AG10803 (cell line): Measurements from ENCODE around the gene RBMS1.
"Not testable (repeated sequence)": the region's sequence is repeated elsewhere in the genome, so short reads cannot be mapped to it uniquely, and the experiment has no call there.

Experiments used
- DNase-seq: peaks from one replicate; pipeline ENCODE4 v3.0.0; 2010; ENCODE audit warnings: low read depth
- H3K4me3 ChIP-seq: 2 replicates; pipeline ENCODE4 v1.5.1; 2011; ENCODE audit warnings: mild to moderate bottlenecking, low read length, control low read depth
- TF ChIP-seq, protein P1 (sequence below): conservative IDR thresholded peaks from 2 replicates; pipeline ENCODE4 v1.5.1; 2011; ENCODE audit warnings: mild to moderate bottlenecking, low read length, control low read depth, inconsistent platforms

RBMS1 gene

GRCh38 chr2:160428405-160428763 is 65.2 kb downstream of the RBMS1 start:
- peak overlapping the region; percentile 43 for H3K4me3 ChIP-seq
- DNase-seq, result no peak
- TF ChIP-seq, protein P1, sequence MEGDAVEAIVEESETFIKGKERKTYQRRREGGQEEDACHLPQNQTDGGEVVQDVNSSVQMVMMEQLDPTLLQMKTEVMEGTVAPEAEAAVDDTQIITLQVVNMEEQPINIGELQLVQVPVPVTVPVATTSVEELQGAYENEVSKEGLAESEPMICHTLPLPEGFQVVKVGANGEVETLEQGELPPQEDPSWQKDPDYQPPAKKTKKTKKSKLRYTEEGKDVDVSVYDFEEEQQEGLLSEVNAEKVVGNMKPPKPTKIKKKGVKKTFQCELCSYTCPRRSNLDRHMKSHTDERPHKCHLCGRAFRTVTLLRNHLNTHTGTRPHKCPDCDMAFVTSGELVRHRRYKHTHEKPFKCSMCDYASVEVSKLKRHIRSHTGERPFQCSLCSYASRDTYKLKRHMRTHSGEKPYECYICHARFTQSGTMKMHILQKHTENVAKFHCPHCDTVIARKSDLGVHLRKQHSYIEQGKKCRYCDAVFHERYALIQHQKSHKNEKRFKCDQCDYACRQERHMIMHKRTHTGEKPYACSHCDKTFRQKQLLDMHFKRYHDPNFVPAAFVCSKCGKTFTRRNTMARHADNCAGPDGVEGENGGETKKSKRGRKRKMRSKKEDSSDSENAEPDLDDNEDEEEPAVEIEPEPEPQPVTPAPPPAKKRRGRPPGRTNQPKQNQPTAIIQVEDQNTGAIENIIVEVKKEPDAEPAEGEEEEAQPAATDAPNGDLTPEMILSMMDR, result no peak

DNA sequence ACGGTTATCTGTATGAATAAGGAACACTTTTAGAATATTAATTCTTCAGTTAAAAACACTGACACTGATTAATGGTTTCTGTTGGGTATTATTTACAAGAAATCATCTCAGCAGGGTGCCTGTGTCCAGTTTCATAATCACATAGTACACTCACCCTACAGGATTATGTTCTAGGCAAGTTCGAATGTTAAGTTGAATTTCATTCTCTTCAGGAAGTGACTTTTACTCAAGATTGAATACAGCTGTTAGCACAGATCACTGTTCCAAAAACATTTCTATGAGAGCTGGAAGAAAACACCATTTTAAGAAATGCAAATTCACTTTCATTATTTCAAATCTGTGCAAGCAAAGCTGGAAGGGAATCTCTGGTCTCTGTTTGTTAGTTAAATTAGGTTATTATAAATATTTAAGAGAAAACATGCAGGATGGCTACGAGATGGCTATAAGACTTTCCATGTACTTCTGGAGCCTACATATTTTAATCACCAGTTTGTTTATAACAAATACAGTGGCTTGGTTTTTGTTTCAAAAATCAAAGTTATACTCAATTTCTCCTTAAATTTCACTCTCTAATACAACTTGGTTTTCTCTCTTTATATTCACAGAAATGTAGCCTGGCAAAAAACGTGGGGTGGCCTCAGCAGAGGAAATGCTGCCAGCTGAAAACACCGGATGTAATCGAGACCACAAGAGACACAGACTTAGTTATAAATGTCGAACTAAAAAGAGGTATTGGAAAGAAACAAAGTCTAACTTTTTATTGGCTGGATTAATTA is 65.8 kb downstream of the RBMS1 start:
- peak; percentile 86 for DNase-seq
- H3K4me3 ChIP-seq, result peak overlapping the region; percentile 43
- TF ChIP-seq, protein P1, result no peak

- no peak for DNase-seq
- no peak overlapping the region for H3K4me3 ChIP-seq
- TF ChIP-seq, protein P1, result no peak
These were observed 67.0 kb downstream of the RBMS1 start for GRCh38 chr2:160426604-160427003.

DNA sequence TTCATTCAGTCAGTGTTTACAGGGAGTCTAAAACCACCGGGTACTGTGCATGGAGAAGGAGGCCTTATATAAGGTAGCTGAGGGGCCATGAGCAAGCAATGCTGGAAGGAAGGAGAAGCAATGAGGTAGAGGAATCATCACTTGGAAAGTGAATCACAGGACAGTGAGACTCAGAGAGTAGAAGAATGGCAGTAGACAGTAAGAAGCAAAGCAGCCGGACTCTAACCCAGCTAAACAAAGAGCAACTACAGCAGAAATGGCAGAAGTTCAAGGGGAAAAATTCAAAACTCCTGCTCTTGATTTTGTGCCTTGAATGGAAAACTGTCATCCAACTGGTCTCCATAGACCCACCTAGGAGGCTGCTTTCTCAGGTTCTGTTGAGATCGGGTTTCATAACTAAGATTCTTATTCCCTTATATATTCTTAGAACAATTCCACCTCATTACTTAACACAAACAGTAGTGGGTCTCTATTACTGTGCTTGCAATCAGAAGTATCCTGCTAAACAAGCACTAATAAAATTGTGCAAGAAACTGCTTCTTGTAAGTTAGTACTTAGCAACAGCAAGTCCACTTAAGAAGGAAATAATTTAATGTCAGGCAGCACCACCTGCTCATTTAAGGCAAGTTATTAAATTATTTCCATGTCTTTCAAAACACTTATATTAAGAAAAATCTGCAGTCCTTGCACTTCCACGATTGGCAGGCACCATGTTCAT is 68.0 kb downstream of the RBMS1 start:
- TF ChIP-seq, protein P1, result no peak
- DNase-seq, result no peak

DNA sequence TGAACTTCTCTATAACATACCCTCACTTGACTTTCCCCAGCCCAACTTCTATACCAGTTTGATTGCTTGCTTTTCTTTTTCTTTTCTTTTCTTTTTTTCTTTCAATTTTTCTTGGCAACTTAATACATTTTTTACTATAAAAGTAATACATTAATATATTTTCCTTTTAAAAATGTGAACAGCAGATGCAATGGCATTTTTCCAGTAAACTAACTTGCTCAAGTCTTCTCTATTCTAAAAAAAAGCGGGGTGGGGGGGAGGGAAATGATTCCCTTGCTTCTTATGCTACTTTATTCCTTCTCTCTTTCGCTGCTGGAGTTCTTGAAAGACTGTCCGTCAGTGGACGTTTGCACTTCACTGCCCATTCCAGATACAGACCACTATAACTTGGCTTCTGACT is 70.5 kb downstream of the RBMS1 start:
- TF ChIP-seq, protein P1, result no peak
- no peak overlapping the region for H3K4me3 ChIP-seq
- DNase-seq, result no peak

More for the DNA sequence above, 68.0 kb downstream of the RBMS1 start:
- H3K4me3 ChIP-seq, result no peak overlapping the region

GRCh38 chr2:160421646-160422501 is 71.7 kb downstream of the RBMS1 start:
- DNase-seq, H3K4me3 ChIP-seq: not testable (repeated sequence)

GRCh38 chr2:160420711-160421110 is 72.9 kb downstream of the RBMS1 start:
- no peak overlapping the region for H3K4me3 ChIP-seq
- no peak for DNase-seq
- TF ChIP-seq, protein P1, result no peak
